ENCODE measurements around the gene IKZF4.
"Not testable (repeated sequence)": the region's sequence is repeated elsewhere in the genome, so short reads cannot be mapped to it uniquely, and the experiment has no call there.

The IKZF4 gene

GRCh38 chr12:56040963-56041551, 20.2 kb downstream of the IKZF4 start:
- no peak for DNase-seq

GRCh38 chr12:56041552-56042429, 20.9 kb downstream of the IKZF4 start, which contains the start of gene RPS26:
Gene RPS26, plus strand, starts transcription at chr12:56041918. Its CDS starts 249 bp downstream, at chr12:56042167.
- DNase-seq, result peak; percentile 81

- DNase-seq, result not testable (repeated sequence)
Measured at GRCh38 chr12:56042430-56042813, 21.6 kb downstream of the IKZF4 start.

DNA sequence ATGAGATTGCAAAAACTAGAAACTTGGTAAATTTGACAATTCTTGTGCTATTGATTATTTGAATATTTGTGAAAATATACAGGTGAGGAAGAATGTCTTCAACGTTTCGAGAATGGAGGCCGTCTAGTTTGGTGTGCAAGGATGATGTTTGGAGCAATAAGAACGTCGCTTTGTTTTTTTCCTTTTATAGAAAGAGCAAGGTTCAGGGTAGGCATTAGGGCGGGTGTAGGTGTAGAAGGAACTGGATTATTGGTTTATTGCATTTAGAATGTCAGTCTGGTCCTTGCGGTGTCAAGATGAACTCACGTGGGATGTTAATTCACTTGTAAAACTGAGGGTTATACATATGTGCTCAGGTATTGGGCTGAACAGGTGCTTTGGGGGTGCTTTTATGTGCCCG, 22.0 kb downstream of the IKZF4 start:
- DNase-seq, result no peak

GRCh38 chr12:56046027-56046780, 25.4 kb downstream of the IKZF4 start:
- no peak for DNase-seq

DNA sequence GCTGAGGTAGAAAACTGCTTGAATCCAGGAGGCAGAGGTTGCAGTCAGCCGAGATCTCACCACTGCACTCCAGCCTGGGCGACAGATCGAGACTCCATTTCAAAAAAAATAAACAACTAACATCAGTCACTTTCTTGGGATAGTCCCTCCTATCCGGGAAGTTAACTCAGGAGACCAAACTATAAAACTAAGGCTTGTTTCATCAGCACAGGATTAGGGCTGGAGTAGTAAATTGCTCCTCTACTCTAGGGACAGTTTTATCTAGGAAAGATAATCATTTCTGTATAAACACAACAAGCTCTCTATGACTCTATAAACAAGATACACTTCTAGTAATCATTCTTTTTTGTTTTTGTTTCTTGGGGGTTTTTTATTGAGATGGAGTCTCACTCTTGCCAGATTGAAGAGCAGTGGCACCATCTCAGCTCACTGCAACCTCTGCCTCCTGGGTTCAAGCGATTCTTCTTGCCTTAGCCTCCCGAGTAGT, 32.6 kb downstream of the IKZF4 start:
- DNase-seq, result no peak

GRCh38 chr12:56059964-56060363, 39.1 kb downstream of the IKZF4 start:
- DNase-seq, result not testable (repeated sequence)

DNA sequence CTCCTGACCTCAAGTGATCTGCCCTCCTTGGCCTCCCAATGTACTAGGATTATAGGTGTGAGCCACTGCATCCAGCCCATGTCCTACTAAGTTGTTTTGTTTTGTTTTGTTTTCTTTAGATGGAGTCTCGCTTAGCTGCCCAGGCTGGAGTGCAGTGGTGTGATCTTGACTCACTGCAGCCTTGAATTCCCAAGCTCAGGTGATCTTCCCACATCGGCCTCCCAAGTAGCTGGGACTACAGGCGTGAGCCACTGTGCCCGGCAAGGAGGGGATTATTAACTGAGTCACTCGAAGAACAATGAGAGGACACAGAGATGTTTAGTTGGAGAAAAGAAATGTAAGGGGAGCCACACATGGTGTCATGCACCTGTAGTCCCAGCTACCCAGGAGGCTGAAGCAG, 41.1 kb downstream of the IKZF4 start:
- no peak for DNase-seq

- no peak for DNase-seq
Measured at GRCh38 chr12:56062996-56063395, 42.2 kb downstream of the IKZF4 start.

DNA sequence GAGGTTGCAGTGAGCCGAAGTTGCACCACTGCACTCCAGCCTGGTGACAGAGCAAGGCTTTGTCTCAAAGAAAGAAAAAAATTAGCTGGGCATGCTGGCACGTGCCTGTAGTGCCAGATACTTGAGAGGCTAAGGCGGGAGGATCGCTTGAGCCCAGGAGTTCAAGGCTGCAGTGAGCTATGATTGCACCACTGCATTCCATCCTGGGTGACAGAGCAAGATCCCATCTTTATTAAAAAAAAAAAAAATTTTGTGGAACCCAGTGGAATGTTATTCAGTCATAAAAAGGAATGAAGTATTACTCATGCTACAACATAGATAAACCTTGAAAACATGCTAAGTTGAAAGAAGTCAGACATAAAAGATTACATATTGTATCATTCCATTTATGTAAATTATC, 50.8 kb downstream of the IKZF4 start:
- DNase-seq, result no peak

- DNase-seq, result no peak
Measured at GRCh38 chr12:56074396-56074795, 53.6 kb downstream of the IKZF4 start.

DNA sequence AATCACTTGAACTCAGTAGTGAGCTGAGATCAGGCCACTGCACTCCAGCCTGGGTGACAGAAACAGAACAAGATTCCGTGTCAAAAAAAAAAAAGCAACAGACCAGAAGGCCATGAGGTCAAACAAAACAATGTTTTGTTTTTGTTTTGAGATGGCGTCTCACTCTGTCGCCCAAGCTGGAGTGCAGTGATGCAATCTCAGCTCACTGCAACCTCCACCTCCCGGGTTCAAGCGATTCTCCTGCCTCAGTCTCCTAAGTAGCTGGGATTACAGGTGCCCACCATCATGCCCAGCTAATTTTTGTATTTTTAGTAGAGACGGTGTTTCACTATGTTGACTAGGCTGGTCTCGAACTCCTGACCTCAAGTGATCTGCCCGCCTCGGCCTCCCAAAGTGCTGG, 57.1 kb downstream of the IKZF4 start:
- not testable (repeated sequence) for DNase-seq

DNA sequence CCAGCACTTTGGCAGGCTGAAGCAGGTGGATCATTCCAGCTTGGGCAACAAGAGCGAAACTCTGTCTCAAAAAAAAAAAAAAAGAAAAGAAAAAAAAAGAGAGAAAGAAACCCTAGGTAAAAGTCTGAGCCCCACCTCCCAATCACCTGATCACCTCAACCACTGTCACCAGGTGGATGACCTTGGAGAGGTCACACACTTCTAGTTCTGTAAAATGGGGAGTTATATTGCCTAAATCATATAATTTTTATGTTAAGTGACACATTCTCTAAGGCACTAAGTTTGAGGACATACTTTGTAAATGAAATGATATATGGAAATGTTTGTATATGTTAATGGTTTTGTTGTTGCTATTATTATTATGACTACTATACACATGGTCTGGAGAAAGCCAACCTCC, 57.6 kb downstream of the IKZF4 start:
- no peak for DNase-seq

- DNase-seq, result peak; percentile 24
Measured at GRCh38 chr12:56078931-56079722, 58.3 kb downstream of the IKZF4 start.

GRCh38 chr12:56079723-56080555, 59.1 kb downstream of the IKZF4 start, which contains the start of gene ERBB3:
Gene ERBB3, plus strand, starts transcription at chr12:56080165. Its CDS starts 136 bp downstream, at chr12:56080301.
- peak; percentile 59 for DNase-seq

GRCh38 chr12:56080556-56081138, 59.8 kb downstream of the IKZF4 start:
- DNase-seq, result no peak

GRCh38 chr12:56081393-56082347, 60.8 kb downstream of the IKZF4 start:
- no peak for DNase-seq

DNA sequence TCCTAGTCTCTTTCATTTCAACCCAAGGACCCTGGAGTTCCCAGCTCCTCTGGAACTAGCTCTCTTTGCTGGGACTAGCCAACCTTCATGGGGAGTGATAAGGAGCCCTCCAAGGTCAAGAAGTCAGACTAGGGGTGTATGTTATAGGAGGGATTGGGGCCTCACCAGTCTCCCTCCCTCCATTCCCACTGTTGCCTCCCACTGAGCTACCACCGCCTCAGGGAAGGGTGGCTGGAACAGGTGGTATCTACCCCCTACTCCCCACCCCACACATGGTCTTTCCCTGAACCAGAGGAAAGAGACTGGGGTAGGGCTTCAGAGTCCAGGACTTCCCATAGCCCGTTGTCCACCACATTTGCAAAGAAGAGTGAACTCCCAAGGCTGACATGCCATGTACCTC, 61.5 kb downstream of the IKZF4 start:
- DNase-seq, result no peak

DNA sequence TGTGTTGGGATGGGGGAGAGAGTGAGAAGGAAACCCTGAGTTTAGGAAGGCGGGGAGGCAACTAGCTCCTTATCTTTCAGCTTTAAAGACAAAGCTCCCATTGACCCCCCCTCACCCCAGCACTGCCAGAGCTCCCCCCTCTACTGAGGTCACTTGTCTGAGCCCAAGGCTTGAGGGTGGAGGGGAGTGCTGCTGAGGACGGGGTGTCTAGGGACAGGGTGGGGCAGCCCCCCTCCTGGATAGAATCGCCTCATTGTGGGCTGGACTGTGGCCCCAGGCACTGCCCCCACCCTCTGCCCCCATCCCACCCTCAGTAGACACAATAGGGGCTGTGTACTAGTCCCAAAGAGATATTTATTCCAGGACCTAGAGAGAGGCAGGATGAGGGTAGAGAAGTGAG, 62.1 kb downstream of the IKZF4 start:
- DNase-seq, result no peak

Measured in activated T-cell treated with anti-CD3 and anti-CD28 coated beads for 4 hours (primary cell).